Lung (tissue), 12 donors: ENCODE results near the gene CSMD2. TPM values are rescaled to one million over a fixed set of nuclear protein-coding genes. Genes with fewer than 3 reads are reported as not detected.

ENCODE experiments used
- ATAC-seq: fragments of 200-7000 bp; cut with Tn5 transposase; one replicate; pipeline ENCODE4 v1.9.1; 2020; ENCODE audit warnings: moderate number of reproducible peaks; ENCODE audit not compliant: insufficient read depth, low FRiP score
- DNase-seq, 3 donors: peaks; one replicate each; pipeline ENCODE4 v3.0.0-alpha.2; 2013 to 2017
- H3K27ac ChIP-seq, 2 donors: one replicate each; pipeline ENCODE4 v1.5.1; 2013; ENCODE audit warnings: mild to moderate bottlenecking in 2 of 2, moderate library complexity in 2 of 2, control low read depth in 1 of 2, inconsistent platforms in 1 of 2, low read depth in 1 of 2, low read length in 1 of 2
- H3K27me3 ChIP-seq, 3 donors: one replicate each; pipeline ENCODE4 v1.5.1; 2013; ENCODE audit warnings: low read length in 2 of 3; ENCODE audit not compliant: control insufficient read depth in 3 of 3, insufficient read depth in 3 of 3
- H3K36me3 ChIP-seq, 4 donors: one replicate each; pipeline ENCODE4 v1.5.1; 2013; ENCODE audit warnings: low read length in 4 of 4, mild to moderate bottlenecking in 1 of 4, moderate library complexity in 1 of 4; ENCODE audit not compliant: control insufficient read depth in 4 of 4, insufficient read depth in 4 of 4
- H3K4me1 ChIP-seq, 5 donors: one replicate each; pipeline ENCODE4 v1.5.1; 2013; ENCODE audit warnings: low read length in 5 of 5, mild to moderate bottlenecking in 2 of 5, moderate library complexity in 1 of 5; ENCODE audit not compliant: control insufficient read depth in 5 of 5, insufficient read depth in 5 of 5
- H3K4me3 ChIP-seq: one replicate; pipeline ENCODE4 v1.5.1; 2013; ENCODE audit warnings: mild to moderate bottlenecking, control low read depth, moderate library complexity
- H3K9ac ChIP-seq, 2 donors: one replicate each; pipeline ENCODE4 v1.5.1; 2013; ENCODE audit warnings: low read length in 2 of 2, control low read depth in 1 of 2; ENCODE audit not compliant: insufficient read depth in 1 of 2
- H3K9me3 ChIP-seq, 4 donors: one replicate each; pipeline ENCODE4 v1.5.1; 2013; ENCODE audit warnings: low read length in 3 of 4, mild to moderate bottlenecking in 1 of 4, moderate library complexity in 1 of 4; ENCODE audit not compliant: control insufficient read depth in 4 of 4, insufficient read depth in 3 of 4
- CTCF ChIP-seq: IDR thresholded peaks from 2 replicates; pipeline ENCODE4 v1.5.1; 2012; ENCODE audit warnings: mild to moderate bottlenecking; ENCODE audit errors: control extremely low read depth, extremely low read depth
- WGBS, 2 donors: extraction: QIAGEN DNeasy Blood & Tissue Kit; methylation state at CpG; one replicate each; pipeline ENCODE4 v1.1.7; 2013; 5-methylcytosine and 5-hydroxymethylcytosine counted together
- polyA plus RNA-seq, 2 donors: library from polyadenylated mRNA; stranded (reverse); fragments of 200-250 nt; gene quantifications; one replicate each; pipeline ENCODE4 v1.2.1, GENCODE V29; 2013
- total RNA-seq, 2 donors: library from RNA; depleted of rRNA in 1 of 2; stranded (reverse); fragments of >200 nt in 1 of 2; gene quantifications; one replicate each; pipeline ENCODE4 v1.2.1, GENCODE V29; 2014 to 2021
- donor health status: control.
- donor health status: control.
- donor health status: Bipolar disorder and iron deficiency.
- donor health status: healthy.
- donor health status: DM: yes; HTN: yes; CAD: no.

Gene CSMD2
- total and polyA plus RNA-seq, 4 donors, result 0.11 to 1.2 (median 0.39) TPM

- Histone ChIP-seq H3K4me3 (no peak overlapping the region), H3K9me3 (peaks cover 0 to 4% (median 0%) of the 10 kb centered on the region in 4 donors), H3K4me1 (no peaks in the 10 kb centered on the region), H3K36me3 (no peaks in the 10 kb centered on the region), H3K27ac (no peak overlapping the region), H3K9ac (no peak overlapping the region), H3K27me3 (peaks cover 0 to 5% (median 0%) of the 10 kb centered on the region in 3 donors)
- ATAC-seq (no peak), DNase-seq (no peak)
- TF ChIP-seq CTCF, result no peak
- 60 to 70% methylated on average over 8 of the region's 8 CpGs for WGBS, 2 donors
Measured at GRCh38 chr1:33973799-33974545, 191.1 kb downstream of the CSMD2 start.

- Histone ChIP-seq H3K4me1 (no peaks in the 10 kb centered on the region), H3K4me3 (no peak overlapping the region), H3K27ac (no peak overlapping the region), H3K9ac (no peak overlapping the region), H3K36me3 (no peaks in the 10 kb centered on the region), H3K27me3 (peaks cover 0 to 2% (median 0%) of the 10 kb centered on the region in 3 donors), H3K9me3 (peaks cover 0 to 4% (median 0%) of the 10 kb centered on the region in 4 donors)
- ATAC-seq, result no peak
- DNase-seq, result peak in 1 of 3 donors; percentile 15
- WGBS, 2 donors, result 66 to 69% methylated on average over 10 of the region's 10 CpGs
- no peak for TF ChIP-seq CTCF
Measured at GRCh38 chr1:33972676-33973395, 192.2 kb downstream of the CSMD2 start.

- DNase-seq (no peak), ATAC-seq (no peak)
- 67 to 72% methylated on average over 7 of the region's 7 CpGs for WGBS, 2 donors
- TF ChIP-seq CTCF, result no peak
- Histone ChIP-seq H3K36me3 (no peaks in the 10 kb centered on the region), H3K9ac (no peak overlapping the region), H3K27ac (no peak overlapping the region), H3K27me3 (peaks cover 0 to 2% (median 0%) of the 10 kb centered on the region in 3 donors), H3K9me3 (peaks cover 0 to 4% (median 0%) of the 10 kb centered on the region in 4 donors), H3K4me3 (no peak overlapping the region), H3K4me1 (no peaks in the 10 kb centered on the region)
Measured at GRCh38 chr1:33971913-33972312, 193.1 kb downstream of the CSMD2 start.
